Measurements from ENCODE around the gene TTLL8. TPM values are rescaled to one million over a fixed set of nuclear protein-coding genes. Genes with fewer than 3 reads are reported as not detected.

TTLL8 gene
- total RNA-seq = 0.27 TPM

GRCh38 chr22:50058061-50058905 is at the start of gene TTLL8:
TSS of gene TTLL8 (minus strand) at chr22:50058298.
- no peak for DNase-seq (ENCODE audit: low read depth in 2 of 3, low spot score in 2 of 3)

DNA sequence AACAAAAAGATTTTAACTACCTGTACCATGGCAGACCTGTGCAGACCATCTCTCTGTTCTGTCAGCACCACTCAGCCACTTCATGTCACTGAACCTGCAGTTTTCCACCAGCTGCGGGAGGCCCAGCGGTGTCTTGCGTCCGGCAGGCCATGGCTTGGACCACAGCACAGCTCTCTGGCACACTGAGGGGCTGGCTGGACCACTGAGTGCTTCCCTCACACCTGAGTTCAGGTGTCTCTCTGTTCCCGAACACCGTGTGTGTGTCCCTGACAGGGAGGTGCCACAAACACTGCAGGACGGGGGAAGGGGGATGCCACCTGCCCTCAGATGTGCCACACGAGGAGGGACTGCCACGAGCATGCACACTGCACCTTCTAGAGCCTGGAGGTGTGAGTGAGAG is 49.4 kb upstream of the TTLL8 start:
- no peak for DNase-seq (ENCODE audit: low read depth in 2 of 3, low spot score in 2 of 3)

DNA sequence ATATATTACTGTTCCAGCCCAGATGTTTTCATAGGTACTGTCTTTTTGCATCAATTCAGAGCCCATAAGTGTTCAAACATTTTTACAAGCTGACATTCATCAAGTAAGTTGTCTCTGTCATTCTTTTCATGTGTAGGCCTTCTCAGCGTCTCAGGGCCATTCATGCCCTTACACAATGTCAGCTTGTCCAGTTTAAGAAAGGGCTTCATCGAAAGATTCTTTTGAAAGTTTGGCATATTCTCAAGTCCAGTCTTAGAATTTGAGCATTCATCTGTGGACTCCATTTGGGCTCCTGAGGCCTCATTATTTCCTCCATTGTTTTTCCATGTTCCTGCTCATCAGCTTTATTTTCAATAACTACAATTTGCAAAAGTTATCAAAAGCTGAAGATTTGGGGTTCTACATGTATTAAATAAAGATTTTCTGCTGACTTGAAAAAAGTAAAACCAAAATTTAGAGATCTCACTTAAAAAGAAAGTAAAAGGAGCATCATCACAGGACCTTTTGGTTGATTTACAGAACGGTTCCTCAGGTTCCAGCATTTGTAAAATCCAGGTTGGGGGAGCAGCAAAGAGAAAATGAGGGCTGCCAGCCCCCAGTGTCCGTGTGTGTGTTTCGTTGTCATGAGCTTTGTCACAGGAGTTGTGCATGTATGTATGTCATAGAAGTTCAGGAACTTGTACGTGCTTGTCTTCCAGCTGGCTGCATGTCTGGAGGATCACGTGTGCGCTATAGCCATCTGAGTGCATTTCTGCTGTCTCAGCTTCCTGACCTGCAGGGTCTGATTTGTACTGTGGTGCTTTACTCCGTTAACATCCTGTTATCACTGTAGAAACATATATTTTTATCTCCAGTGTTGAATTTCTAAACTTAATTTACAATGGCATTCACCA is 47.4 kb upstream of the TTLL8 start:
- DNase-seq (ENCODE audit: low read depth in 2 of 3, low spot score in 2 of 3) = peak in 2 of 3 donors; percentile 72 to 81

DNA sequence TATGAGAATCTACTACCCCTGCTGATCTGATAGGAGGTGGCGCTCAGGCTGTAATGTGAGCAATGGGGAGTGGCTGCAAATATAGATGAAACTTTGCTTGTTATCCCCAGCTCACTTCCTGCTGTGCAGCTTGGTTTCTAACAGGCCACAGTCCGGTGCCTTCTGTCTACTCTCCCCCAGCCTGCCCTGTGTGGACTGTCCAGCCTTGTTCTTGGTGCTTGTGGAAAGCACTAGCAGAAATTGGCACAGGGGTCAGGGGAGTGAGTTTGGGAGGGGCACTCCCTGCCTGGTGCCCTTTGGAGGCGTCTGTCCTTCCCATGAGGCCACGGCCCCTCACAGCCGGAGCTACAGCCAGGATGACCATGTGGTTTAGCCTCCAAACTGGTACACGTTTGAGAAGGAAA is 46.0 kb upstream of the TTLL8 start:
- no peak for DNase-seq (ENCODE audit: low read depth in 2 of 3, low spot score in 2 of 3)

- peak in 2 of 3 donors; percentile 35 to 42 for DNase-seq (ENCODE audit: low read depth in 2 of 3, low spot score in 2 of 3)
Measured at GRCh38 chr22:50102946-50103345, 44.8 kb upstream of the TTLL8 start.

DNA sequence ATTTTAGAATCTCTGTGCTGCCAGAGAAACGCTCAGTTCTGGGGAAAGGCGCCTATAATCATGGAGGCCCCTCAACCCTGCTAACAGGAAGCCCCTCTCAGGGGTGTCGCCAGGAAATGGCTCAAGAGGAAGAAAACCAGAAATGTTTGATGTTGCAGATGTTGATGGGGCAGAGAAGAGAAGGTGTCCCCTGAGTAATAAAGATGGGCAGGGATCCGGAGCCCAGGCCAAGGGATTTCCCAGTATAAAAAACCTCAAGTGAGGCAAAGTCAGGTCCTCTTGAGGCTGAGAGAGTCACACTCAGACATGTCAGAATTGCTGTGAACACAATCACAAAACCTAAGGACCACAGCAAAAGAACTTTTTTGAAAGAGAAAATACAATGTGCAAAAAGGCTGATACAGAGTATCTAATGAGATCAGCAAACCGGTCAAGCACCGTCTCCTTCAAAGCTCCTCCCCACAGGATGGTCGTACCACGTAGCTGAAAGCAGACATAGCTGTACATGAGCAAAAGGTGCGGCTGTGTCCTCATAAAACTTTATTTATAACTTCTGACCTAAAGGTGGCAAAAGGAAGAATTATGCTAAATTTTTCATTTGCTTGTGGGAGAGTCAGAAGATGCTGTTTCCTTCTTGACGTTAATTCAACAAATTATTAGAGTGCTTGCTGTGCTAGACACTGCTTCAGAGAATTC is 43.9 kb upstream of the TTLL8 start:
- no peak for DNase-seq (ENCODE audit: low read depth in 2 of 3, low spot score in 2 of 3)

DNA sequence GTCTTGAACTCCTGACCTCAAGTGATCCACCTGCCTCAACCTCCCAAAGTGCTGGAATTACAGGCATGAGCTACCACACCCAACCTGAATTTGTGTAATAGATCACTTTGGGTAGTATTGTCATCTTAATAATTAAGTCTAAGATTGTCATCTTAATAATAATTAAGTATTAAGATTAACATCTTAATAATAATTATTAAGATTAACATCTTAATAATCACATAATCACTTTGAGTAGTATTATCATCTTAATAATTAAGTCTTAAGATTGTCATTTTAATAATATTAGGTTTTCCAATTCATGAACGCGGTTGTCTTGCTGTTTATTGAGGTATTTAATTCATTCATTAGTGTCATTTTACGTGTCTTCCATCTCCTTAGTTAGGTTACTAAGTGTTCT is 40.0 kb upstream of the TTLL8 start:
- DNase-seq (ENCODE audit: low read depth in 2 of 3, low spot score in 2 of 3) = no peak

- no peak for DNase-seq (ENCODE audit: low read depth in 2 of 3, low spot score in 2 of 3)
Measured at GRCh38 chr22:50092342-50092741, 34.2 kb upstream of the TTLL8 start.

DNA sequence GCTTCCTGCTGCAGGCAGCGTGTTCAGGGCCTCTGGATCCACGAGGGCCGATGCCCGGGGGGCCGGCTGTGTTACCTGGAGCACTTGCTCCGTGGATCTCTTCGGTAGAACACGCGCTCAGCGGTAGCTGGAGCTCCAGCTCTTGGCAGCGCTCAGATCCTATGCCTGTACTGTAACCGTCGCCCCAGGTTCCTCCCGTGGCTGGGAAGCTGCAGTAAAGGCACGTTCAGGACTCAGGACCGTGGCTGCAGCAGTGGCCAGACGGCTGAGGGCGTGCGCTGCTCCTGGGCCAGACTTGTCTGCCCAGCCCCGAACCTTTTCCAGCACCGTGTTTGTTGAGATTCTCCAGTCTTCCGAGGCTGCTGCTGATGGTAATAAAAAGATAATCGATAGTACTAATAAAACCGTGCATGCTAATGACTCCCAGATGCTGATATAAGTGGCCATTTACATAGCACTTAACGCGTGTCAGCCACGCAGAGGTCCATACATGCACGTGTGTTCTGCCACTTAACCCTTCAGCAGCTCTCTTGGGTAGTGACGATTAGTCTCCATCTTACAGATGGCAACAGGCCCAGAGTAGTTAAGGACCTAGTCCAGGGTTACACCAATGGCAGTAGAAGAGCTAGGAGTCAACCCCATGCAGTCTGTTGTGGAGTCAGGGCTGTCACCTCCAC is 33.1 kb upstream of the TTLL8 start:
- DNase-seq (ENCODE audit: low read depth in 2 of 3, low spot score in 2 of 3) = no peak

DNA sequence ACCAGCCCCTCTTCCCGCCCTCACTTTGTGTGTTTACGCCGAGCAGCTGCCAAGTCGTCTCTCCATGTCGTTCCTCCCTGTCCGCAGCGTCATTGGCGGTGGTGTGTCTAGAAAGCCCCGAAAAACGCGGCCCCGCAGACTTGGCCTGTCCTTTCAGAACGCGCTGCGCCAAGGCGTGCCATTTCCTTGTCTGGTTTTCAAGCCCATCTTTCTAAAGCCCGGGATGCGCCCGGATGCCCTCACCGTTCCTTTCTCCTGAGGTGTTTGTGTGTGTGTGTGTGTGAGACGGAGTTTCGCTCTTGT is 32.3 kb upstream of the TTLL8 start:
- DNase-seq (ENCODE audit: low read depth in 2 of 3, low spot score in 2 of 3) = no peak

DNA sequence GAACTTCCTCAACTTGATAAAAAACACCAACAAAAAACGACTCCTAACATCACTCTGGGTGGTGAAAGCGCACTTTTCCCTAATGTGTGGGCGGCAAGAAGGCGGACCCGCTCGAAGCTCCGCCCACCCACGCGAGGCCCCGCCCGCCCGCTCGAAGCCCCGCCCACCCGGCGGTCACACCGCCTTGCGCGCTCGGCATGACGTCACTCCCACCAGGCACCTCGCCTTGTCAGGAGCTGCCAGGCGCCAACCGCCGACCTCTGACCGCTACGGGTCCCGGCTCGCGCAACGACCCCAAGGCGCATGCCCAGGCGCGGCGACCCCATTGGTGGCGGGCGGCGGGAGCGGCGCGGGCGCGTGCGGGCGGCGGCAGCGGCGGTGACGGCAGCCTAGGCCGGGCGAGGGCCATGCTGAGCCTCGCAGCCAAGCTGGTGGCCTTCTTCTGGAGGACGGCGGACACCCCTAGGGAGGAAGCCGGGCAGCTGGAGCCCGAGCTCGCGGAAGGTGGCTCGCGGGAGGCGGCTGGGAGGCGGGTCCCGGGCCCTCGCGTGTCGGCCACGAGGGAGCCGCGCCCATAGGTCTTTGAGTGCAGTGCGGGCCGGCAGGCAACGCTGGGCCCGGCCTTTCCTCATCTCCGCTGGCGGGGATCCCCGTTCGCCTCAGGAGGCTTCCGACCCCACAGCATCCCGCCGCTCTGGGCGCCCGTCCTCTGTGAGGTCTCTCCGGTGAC is 31.7 kb upstream of the TTLL8 start, which contains the start of gene MOV10L1:
TSS of gene MOV10L1 (plus strand) at position 325 of the 730 bp plus-strand sequence. CDS start at position 408, 83 bp downstream.
- peak in 2 of 3 donors; percentile 57 to 59 for DNase-seq (ENCODE audit: low read depth in 2 of 3, low spot score in 2 of 3)

- DNase-seq (ENCODE audit: low read depth in 2 of 3, low spot score in 2 of 3) = no peak
Measured at GRCh38 chr22:50089231-50089630, 31.1 kb upstream of the TTLL8 start.

GRCh38 chr22:50088096-50088495 is 30.0 kb upstream of the TTLL8 start:
- DNase-seq (ENCODE audit: low read depth in 2 of 3, low spot score in 2 of 3) = no peak

GRCh38 chr22:50087646-50088045 is 29.5 kb upstream of the TTLL8 start:
- no peak for DNase-seq (ENCODE audit: low read depth in 2 of 3, low spot score in 2 of 3)

DNA sequence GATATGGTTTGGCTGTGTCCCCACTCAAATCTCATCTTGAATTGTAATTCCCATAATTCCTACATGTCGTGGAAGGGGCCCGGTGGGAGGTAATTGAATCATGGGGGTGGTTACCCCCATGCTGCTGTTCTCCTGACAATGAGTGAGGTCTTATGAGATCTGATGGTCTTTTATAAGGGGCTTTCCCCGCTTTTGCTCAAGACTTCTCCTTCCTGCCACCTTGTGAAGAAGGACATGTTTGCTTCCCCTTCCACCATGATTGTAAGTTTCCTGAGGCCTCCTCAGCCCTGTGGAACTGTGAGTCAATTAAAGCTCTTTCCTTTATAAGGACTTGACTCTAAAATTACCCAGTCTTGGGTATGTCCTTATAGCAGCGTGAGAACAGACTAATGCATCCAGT is 28.9 kb upstream of the TTLL8 start:
- DNase-seq (ENCODE audit: low read depth in 2 of 3, low spot score in 2 of 3) = peak in 1 of 3 donors; percentile 38

DNA sequence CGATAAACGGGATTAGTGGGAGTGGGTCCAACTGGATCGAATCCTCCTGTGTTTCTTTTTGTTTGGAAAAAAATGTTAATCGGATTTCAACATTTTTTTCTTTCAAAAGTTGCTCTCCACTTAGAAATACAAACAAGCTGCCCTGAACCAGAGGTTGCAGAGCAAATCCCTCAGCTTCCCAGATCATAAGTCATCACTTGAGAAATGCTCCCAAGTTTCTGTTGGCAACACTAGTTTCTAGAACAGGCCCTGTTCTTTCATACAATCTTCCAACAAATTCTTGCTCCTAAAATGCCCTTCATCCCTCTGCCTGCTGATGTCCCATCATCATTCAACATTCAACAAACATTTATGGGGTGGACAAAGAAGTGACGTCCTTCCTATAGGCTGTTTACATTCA is 28.4 kb upstream of the TTLL8 start:
- no peak for DNase-seq (ENCODE audit: low read depth in 2 of 3, low spot score in 2 of 3)

DNA sequence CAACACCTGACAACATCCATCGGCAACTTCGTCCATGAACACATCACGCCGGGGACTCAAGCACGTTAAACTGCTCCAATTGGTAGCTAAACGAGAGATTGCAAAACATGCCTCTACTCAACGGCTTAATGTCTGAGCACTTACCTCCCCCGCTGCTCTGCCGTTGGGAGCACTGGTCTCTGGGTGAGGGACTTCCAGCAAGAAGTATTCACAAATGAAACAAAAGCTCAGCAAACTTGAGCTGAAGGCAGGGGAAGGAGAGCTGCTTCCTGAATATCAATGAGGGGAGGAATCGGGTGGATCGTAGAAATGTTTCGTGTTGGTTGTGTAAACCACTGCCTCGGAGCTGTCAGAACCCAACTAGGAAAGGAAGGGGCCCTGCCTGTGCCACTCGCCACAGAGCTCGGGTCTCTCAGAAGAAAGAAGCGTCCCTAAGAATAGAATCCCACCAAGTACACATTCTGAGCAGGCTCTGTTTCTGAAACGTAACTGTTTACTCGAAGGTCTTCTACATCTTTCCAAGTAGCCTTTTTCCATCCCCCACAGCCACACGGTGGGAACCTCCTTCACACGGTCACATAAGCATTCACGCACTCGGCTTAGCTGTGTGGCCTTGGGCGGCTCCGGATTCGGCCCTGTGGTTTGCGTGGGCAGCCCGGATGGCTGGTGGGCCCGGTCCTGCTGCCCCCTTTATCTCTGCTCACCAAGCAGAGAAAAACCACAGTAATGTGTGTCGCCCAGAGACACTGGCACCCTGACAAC is 27.3 kb upstream of the TTLL8 start, which contains the start of gene MLC1:
TSS of gene MLC1 (minus strand) at position 216 of the 762 bp plus-strand sequence. CDS start 524 bp downstream, outside the sequence.
- DNase-seq (ENCODE audit: low read depth in 2 of 3, low spot score in 2 of 3) = peak in 2 of 3 donors; percentile 79 to 81

DNA sequence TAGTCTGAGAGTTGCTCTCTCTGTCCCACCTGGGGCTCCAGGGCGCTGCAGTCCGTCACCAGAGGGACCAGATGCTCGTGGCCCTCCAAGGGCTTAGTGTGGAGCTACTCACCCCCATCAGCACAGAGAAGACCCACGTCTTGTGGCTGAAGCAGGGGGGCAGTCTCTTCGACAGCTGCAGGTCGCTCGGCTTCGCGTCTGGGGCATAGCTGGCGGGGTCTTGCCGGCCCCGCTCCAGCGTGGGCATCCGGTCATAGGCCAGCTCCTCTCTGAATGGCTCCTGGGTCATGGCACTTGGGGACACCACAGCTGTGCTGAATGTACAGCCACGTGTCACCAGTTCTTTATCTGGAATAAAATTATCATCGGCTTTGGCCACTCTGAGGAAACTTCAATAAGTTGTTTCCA is 26.5 kb upstream of the TTLL8 start:
- DNase-seq (ENCODE audit: low read depth in 2 of 3, low spot score in 2 of 3) = peak in 2 of 3 donors; percentile 18 to 32

DNA sequence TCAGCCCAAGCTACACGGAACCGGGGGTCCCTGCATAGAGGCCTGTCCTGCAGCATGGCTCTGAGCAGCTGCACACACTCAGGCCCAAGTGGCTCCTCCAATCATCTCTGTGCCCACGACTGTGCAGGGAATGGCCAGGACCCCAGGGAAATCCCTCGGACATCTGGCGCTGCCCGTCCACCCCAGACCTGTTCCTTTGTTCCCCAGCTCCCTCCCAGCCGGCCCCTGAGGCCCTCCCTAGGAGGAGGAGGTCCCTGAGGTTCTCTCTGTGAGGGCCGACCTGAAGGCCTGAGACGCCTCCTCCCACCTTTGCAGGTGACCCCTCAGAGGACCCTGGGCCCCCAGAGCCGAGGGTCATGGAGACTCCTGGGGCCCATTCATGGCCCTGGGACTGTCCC is 26.0 kb upstream of the TTLL8 start:
- DNase-seq (ENCODE audit: low read depth in 2 of 3, low spot score in 2 of 3) = no peak
